Glutamatergic neuron (in vitro differentiated cells): Measurements from ENCODE around the gene LAMC3. TPM values are rescaled to one million over a fixed set of nuclear protein-coding genes. Genes with fewer than 3 reads are reported as not detected.
"Not testable (repeated sequence)": the region's sequence is repeated elsewhere in the genome, so short reads cannot be mapped to it uniquely, and the experiment has no call there.

ENCODE experiments used
- DNase-seq: peaks from one replicate; pipeline ENCODE4 v3.0.0; 2022
- H3K27ac Mint-ChIP-seq: one replicate; pipeline ENCODE4 v1.8.0; 2020; ENCODE audit warnings: mild to moderate bottlenecking, mixed read lengths, inconsistent platforms; ENCODE audit not compliant: unreplicated experiment
- H3K27me3 Mint-ChIP-seq: one replicate; pipeline ENCODE4 v1.8.0; 2020; ENCODE audit warnings: mild to moderate bottlenecking, moderate library complexity, mixed read lengths, inconsistent platforms; ENCODE audit not compliant: unreplicated experiment
- H3K36me3 Mint-ChIP-seq: one replicate; pipeline ENCODE4 v1.8.0; 2020; ENCODE audit warnings: mild to moderate bottlenecking, mixed read lengths, inconsistent platforms; ENCODE audit not compliant: unreplicated experiment
- H3K4me1 Mint-ChIP-seq: one replicate; pipeline ENCODE4 v1.8.0; 2020; ENCODE audit warnings: mild to moderate bottlenecking, low read depth, mixed read lengths, inconsistent platforms; ENCODE audit not compliant: unreplicated experiment
- H3K4me3 Mint-ChIP-seq: one replicate; pipeline ENCODE4 v1.8.0; 2020; ENCODE audit warnings: mild to moderate bottlenecking, mixed read lengths, inconsistent platforms; ENCODE audit not compliant: unreplicated experiment
- H3K9me3 Mint-ChIP-seq: one replicate; pipeline ENCODE4 v1.8.0; 2020; ENCODE audit warnings: mild to moderate bottlenecking, moderate library complexity, mixed read lengths, inconsistent platforms; ENCODE audit not compliant: unreplicated experiment
- CTCF ChIP-seq: fragments of 200-600 bp; sonication (generic); IDR thresholded peaks from one replicate; pipeline ENCODE4 v1.5.0; 2021; ENCODE audit not compliant: partially characterized antibody, unreplicated experiment
- total RNA-seq: library from RNA; stranded (reverse); fragmentation: NEBNext Ultra II Directional; extraction: Animal tissue kit (Norgen Biotek cat#: 25700); gene quantifications from one replicate; pipeline ENCODE4 v1.2.1, GENCODE V29; 2021; ENCODE audit not compliant: unreplicated experiment

Gene LAMC3
- total RNA-seq, 1 donor from 2014 or later: 0.17 TPM

- Mint-ChIP-seq H3K36me3 (no peaks in the 10 kb centered on the region), H3K4me3 (no peak overlapping the region), H3K27ac (no peak overlapping the region), H3K27me3 (peaks cover 6% of the 10 kb centered on the region), H3K4me1 (peaks cover 14% of the 10 kb centered on the region), H3K9me3 (peaks cover 6% of the 10 kb centered on the region)
- peak; percentile 96 for TF ChIP-seq CTCF
- DNase-seq: peak; percentile 95
Measured at GRCh38 chr9:130997925-130998596, 10.9 kb upstream of the LAMC3 start.

- no peaks in the 10 kb centered on the region for H3K36me3 Mint-ChIP-seq
- peaks cover 6% of the 10 kb centered on the region for H3K9me3 Mint-ChIP-seq
- peaks cover 14% of the 10 kb centered on the region for H3K4me1 Mint-ChIP-seq
- peak overlapping the region; percentile 26 for H3K27ac Mint-ChIP-seq
- no peak for DNase-seq
- no peak overlapping the region for H3K4me3 Mint-ChIP-seq
- peaks cover 6% of the 10 kb centered on the region for H3K27me3 Mint-ChIP-seq
- TF ChIP-seq CTCF: peak; percentile 54
Measured at GRCh38 chr9:130998597-130999244, 10.3 kb upstream of the LAMC3 start.

- H3K4me1 Mint-ChIP-seq: peaks cover 13% of the 10 kb centered on the region
- H3K9me3 Mint-ChIP-seq: peaks cover 3% of the 10 kb centered on the region
- no peak for DNase-seq
- TF ChIP-seq CTCF: no peak
- peak overlapping the region; percentile 26 for H3K27ac Mint-ChIP-seq
- H3K4me3 Mint-ChIP-seq: no peak overlapping the region
- peaks cover 6% of the 10 kb centered on the region for H3K27me3 Mint-ChIP-seq
- H3K36me3 Mint-ChIP-seq: no peaks in the 10 kb centered on the region
Measured at GRCh38 chr9:130999245-130999623, 9.7 kb upstream of the LAMC3 start.

- H3K9me3 Mint-ChIP-seq, H3K4me3 Mint-ChIP-seq, H3K27ac Mint-ChIP-seq, H3K36me3 Mint-ChIP-seq, DNase-seq, H3K4me1 Mint-ChIP-seq, H3K27me3 Mint-ChIP-seq: not testable (repeated sequence)
Measured at GRCh38 chr9:131000526-131000925, 8.4 kb upstream of the LAMC3 start.

- H3K27ac Mint-ChIP-seq: no peak overlapping the region
- no peak for TF ChIP-seq CTCF
- peaks cover 6% of the 10 kb centered on the region for H3K27me3 Mint-ChIP-seq
- H3K9me3 Mint-ChIP-seq: no peaks in the 10 kb centered on the region
- no peaks in the 10 kb centered on the region for H3K36me3 Mint-ChIP-seq
- no peaks in the 10 kb centered on the region for H3K4me1 Mint-ChIP-seq
- DNase-seq: no peak
- H3K4me3 Mint-ChIP-seq: no peak overlapping the region
Measured at GRCh38 chr9:131001021-131001420, 8.0 kb upstream of the LAMC3 start.
